ENCODE results near the gene UNC13C.

DNA sequence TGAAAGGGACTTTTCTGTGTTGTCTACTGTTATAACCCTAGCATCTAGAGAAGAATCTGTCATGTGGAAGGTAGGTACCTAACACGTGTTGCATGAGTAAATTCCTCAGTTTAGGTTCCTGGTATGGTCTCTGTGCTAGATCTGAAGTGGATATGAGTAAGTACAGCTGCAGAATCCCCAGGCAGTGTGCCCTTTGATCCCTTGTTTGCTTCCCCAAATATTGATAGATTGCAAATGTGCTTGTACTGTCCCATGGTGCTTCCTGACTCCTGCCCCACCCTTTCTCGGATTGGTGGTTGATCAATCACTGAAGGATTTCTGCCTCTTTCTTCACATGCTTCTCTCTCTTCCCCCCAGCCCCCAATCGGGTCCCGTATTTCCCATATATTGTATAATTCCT, 450.4 kb downstream of the UNC13C start:
- TF ChIP-seq SPI1 (IDR thresholded peaks at IDR 0.05; ENCODE audit: borderline replicate concordance, low read depth) (no peak), POLR2AphosphoS5 (IDR thresholded peaks at IDR 0.05; ENCODE audit: low read depth) (no peak), GABPA (IDR thresholded peaks at IDR 0.05; ENCODE audit: low read depth) (no peak)
- TF ChIP-seq, protein P1, sequence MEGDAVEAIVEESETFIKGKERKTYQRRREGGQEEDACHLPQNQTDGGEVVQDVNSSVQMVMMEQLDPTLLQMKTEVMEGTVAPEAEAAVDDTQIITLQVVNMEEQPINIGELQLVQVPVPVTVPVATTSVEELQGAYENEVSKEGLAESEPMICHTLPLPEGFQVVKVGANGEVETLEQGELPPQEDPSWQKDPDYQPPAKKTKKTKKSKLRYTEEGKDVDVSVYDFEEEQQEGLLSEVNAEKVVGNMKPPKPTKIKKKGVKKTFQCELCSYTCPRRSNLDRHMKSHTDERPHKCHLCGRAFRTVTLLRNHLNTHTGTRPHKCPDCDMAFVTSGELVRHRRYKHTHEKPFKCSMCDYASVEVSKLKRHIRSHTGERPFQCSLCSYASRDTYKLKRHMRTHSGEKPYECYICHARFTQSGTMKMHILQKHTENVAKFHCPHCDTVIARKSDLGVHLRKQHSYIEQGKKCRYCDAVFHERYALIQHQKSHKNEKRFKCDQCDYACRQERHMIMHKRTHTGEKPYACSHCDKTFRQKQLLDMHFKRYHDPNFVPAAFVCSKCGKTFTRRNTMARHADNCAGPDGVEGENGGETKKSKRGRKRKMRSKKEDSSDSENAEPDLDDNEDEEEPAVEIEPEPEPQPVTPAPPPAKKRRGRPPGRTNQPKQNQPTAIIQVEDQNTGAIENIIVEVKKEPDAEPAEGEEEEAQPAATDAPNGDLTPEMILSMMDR (IDR thresholded peaks at IDR 0.05; ENCODE audit: insufficient read depth, low read length): no peak
- TF ChIP-seq, protein P2, sequence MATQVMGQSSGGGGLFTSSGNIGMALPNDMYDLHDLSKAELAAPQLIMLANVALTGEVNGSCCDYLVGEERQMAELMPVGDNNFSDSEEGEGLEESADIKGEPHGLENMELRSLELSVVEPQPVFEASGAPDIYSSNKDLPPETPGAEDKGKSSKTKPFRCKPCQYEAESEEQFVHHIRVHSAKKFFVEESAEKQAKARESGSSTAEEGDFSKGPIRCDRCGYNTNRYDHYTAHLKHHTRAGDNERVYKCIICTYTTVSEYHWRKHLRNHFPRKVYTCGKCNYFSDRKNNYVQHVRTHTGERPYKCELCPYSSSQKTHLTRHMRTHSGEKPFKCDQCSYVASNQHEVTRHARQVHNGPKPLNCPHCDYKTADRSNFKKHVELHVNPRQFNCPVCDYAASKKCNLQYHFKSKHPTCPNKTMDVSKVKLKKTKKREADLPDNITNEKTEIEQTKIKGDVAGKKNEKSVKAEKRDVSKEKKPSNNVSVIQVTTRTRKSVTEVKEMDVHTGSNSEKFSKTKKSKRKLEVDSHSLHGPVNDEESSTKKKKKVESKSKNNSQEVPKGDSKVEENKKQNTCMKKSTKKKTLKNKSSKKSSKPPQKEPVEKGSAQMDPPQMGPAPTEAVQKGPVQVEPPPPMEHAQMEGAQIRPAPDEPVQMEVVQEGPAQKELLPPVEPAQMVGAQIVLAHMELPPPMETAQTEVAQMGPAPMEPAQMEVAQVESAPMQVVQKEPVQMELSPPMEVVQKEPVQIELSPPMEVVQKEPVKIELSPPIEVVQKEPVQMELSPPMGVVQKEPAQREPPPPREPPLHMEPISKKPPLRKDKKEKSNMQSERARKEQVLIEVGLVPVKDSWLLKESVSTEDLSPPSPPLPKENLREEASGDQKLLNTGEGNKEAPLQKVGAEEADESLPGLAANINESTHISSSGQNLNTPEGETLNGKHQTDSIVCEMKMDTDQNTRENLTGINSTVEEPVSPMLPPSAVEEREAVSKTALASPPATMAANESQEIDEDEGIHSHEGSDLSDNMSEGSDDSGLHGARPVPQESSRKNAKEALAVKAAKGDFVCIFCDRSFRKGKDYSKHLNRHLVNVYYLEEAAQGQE (IDR thresholded peaks at IDR 0.05; ENCODE audit: insufficient replicate concordance, low read depth): no peak
